Keratinocyte (primary cell): ENCODE results near the gene CLK3. TPM values are rescaled to one million over a fixed set of nuclear protein-coding genes. Genes with fewer than 3 reads are reported as not detected.

ENCODE experiments used
- DNase-seq: peaks from one replicate; pipeline ENCODE4 v3.0.0-alpha.2; 2011; ENCODE audit warnings: low read depth, missing footprints, low spot score
- FAIRE-seq: peaks from 2 replicates; lab custom pipeline; 2011; peaks lifted over from hg19 to GRCh38; lab: Jason Lieb, UNC
- H2AFZ ChIP-seq: 2 replicates; pipeline ENCODE4 v1.6.0; 2012; ENCODE audit warnings: low read length, control low read depth, inconsistent platforms; ENCODE audit not compliant: control insufficient read depth
- H3K27ac ChIP-seq: 2 replicates; pipeline ENCODE4 v1.5.1; 2011; ENCODE audit warnings: low read length; ENCODE audit not compliant: control insufficient read depth, insufficient read depth
- H3K27me3 ChIP-seq: 3 replicates; pipeline ENCODE4 v1.6.0; 2011; ENCODE audit warnings: low read length; ENCODE audit not compliant: control insufficient read depth, insufficient read depth; ENCODE audit errors: extremely low read depth
- H3K36me3 ChIP-seq, 2 experiments: 2 replicates in 1 of 2; 3 replicates in 1 of 2; pipeline ENCODE4 v1.5.1; 2011; ENCODE audit warnings: low read length in 2 of 2, mild to moderate bottlenecking in 1 of 2; ENCODE audit not compliant: control insufficient read depth in 2 of 2, insufficient read depth in 2 of 2; ENCODE audit errors: extremely low read depth in 1 of 2
- H3K4me1 ChIP-seq: 3 replicates; pipeline ENCODE4 v1.5.1; 2011; ENCODE audit warnings: low read length; ENCODE audit not compliant: control insufficient read depth, insufficient read depth; ENCODE audit errors: extremely low read depth
- H3K4me2 ChIP-seq: 3 replicates; pipeline ENCODE4 v1.6.0; 2011; ENCODE audit warnings: low read depth, low read length; ENCODE audit not compliant: control insufficient read depth, insufficient read depth; ENCODE audit errors: extremely low read depth
- H3K4me3 ChIP-seq, 3 experiments: fragments of 200-600 bp in 1 of 3; sonication (generic) in 1 of 3; 2 replicates in 2 of 3; 3 replicates in 1 of 3; pipeline ENCODE4 v1.5.1; 2011 to 2016; ENCODE audit warnings: low read length in 3 of 3, mild to moderate bottlenecking in 3 of 3, control low read depth in 2 of 3, inconsistent platforms in 1 of 3, low read depth in 1 of 3, mixed read lengths in 1 of 3, mixed run types in 1 of 3, moderate library complexity in 1 of 3; ENCODE audit not compliant: control insufficient read depth in 2 of 3, insufficient read depth in 2 of 3; ENCODE audit errors: extremely low read depth in 1 of 3
- H3K79me2 ChIP-seq: 2 replicates; pipeline ENCODE4 v1.6.0; 2012; ENCODE audit warnings: low read length; ENCODE audit not compliant: control insufficient read depth, insufficient read depth
- H3K9ac ChIP-seq: 3 replicates; pipeline ENCODE4 v1.6.0; 2011; ENCODE audit warnings: low read length; ENCODE audit not compliant: control insufficient read depth, insufficient read depth; ENCODE audit errors: extremely low read depth
- H3K9me1 ChIP-seq: 3 replicates; pipeline ENCODE4 v1.6.0; 2011; ENCODE audit warnings: low read length; ENCODE audit not compliant: control insufficient read depth, insufficient read depth; ENCODE audit errors: extremely low read depth
- H3K9me3 ChIP-seq: 2 replicates; pipeline ENCODE4 v1.5.1; 2012; ENCODE audit warnings: low read depth, low read length; ENCODE audit not compliant: control insufficient read depth
- H4K20me1 ChIP-seq: 3 replicates; pipeline ENCODE4 v1.6.0; 2011; ENCODE audit warnings: low read length; ENCODE audit not compliant: control insufficient read depth, insufficient read depth; ENCODE audit errors: extremely low read depth
- CTCF ChIP-seq, 3 experiments: IDR thresholded peaks in 1 of 3; conservative IDR thresholded peaks in 1 of 3; optimal IDR thresholded peaks in 1 of 3; 2 replicates in 2 of 3; 3 replicates in 1 of 3; pipeline versions ENCODE3 to v1.5.1; 2011; ENCODE audit warnings: low read length in 3 of 3, mild to moderate bottlenecking in 3 of 3, moderate library complexity in 2 of 3, control low read depth in 1 of 3, inconsistent platforms in 1 of 3; ENCODE audit not compliant: insufficient read depth in 2 of 3; ENCODE audit errors: extremely low read depth in 1 of 3
- EZH2 ChIP-seq: IDR thresholded peaks from one replicate; pipeline ENCODE4 v1.6.1; 2012; ENCODE audit warnings: inconsistent platforms, mild to moderate bottlenecking, low read length, moderate library complexity
- dilution Hi-C: fragments of 300-500 bp; cut with MboI; formaldehyde crosslinking; loops from one replicate; pipeline ENCODE4 v1.7.0; 2020; ENCODE audit warnings: low sequenced_read_pairs; ENCODE audit not compliant: extremely low pct_ligation_motif_present
- polyA plus RNA-seq, 5 experiments: library from polyadenylated mRNA; depleted of rRNA in 3 of 5; stranded (reverse) in 3 of 5; stranded (forward) in 1 of 5; unstranded in 1 of 5; fragments of >200 nt; gene quantifications; 1 replicate in 1 of 5; 2 replicates in 3 of 5; 3 replicates in 1 of 5; pipeline versions ENCODE4 v1.2.1 to v1.2.3, GENCODE V29; 2011 to 2012; ENCODE audit warnings: missing spikeins in 2 of 5, low read depth in 1 of 5, low replicate concordance in 1 of 5

CLK3 gene
- polyA plus RNA-seq, 1 donor (not counting 4 experiments of a cell fraction or from before 2014, with no cell fraction given), result 61.2 TPM

- FAIRE-seq, result peak; percentile 5
These were observed 35.7 kb downstream of the CLK3 start for GRCh38 chr15:74651242-74651741.

GRCh38 chr15:74653426-74654102 lies 37.9 kb downstream of the CLK3 start:
- peaks cover 14% of the 10 kb centered on the region for H3K79me2 ChIP-seq
- FAIRE-seq, result no peak

More at GRCh38 chr15:74651242-74651741, 35.7 kb downstream of the CLK3 start:
- TF ChIP-seq CTCF (optimal IDR thresholded peaks at IDR 0.05 in 1 of 3, IDR thresholded peaks at IDR 0.05 in 1 of 3, conservative IDR thresholded peaks at IDR 0.05 in 1 of 3; ENCODE audit: extremely low read depth in 1 of 3, insufficient read depth in 2 of 3, low read length in 3 of 3), result no peak
- TF ChIP-seq EZH2, result no peak
- peak overlapping the region; percentile 28 for H3K27ac ChIP-seq
- H3K4me2 ChIP-seq, result no peak overlapping the region
- H2AFZ ChIP-seq, result no peak overlapping the region
- peaks cover 3% of the 10 kb centered on the region for H3K79me2 ChIP-seq
- no peak overlapping the region for H3K9ac ChIP-seq
- no peak for DNase-seq
- H4K20me1 ChIP-seq, result no peaks in the 10 kb centered on the region
- no peaks in the 10 kb centered on the region for H3K27me3 ChIP-seq
- H3K4me3 ChIP-seq, result no peak overlapping the region
- dilution Hi-C loops, result no loop called here
- peaks cover 12% of the 10 kb centered on the region for H3K4me1 ChIP-seq
- H3K36me3 ChIP-seq, result peaks cover 4 to 5% of the 10 kb centered on the region in 2 experiments
- H3K9me3 ChIP-seq, result no peaks in the 10 kb centered on the region
- H3K9me1 ChIP-seq, result no peaks in the 10 kb centered on the region

More at GRCh38 chr15:74653426-74654102, 37.9 kb downstream of the CLK3 start:
- peaks cover 8% of the 10 kb centered on the region for H4K20me1 ChIP-seq
- dilution Hi-C loops, result no loop called here
- H3K4me1 ChIP-seq, result peaks cover 17% of the 10 kb centered on the region
- peaks cover 4 to 5% of the 10 kb centered on the region in 2 experiments for H3K36me3 ChIP-seq
- no peak overlapping the region for H2AFZ ChIP-seq
- H3K9me3 ChIP-seq, result no peaks in the 10 kb centered on the region
- DNase-seq, result no peak
- no peak overlapping the region for H3K4me3 ChIP-seq
- peaks cover 3% of the 10 kb centered on the region for H3K9me1 ChIP-seq
- no peaks in the 10 kb centered on the region for H3K27me3 ChIP-seq
- no peak overlapping the region for H3K4me2 ChIP-seq
- no peak overlapping the region for H3K27ac ChIP-seq
- TF ChIP-seq CTCF (optimal IDR thresholded peaks at IDR 0.05 in 1 of 3, IDR thresholded peaks at IDR 0.05 in 1 of 3, conservative IDR thresholded peaks at IDR 0.05 in 1 of 3; ENCODE audit: extremely low read depth in 1 of 3, insufficient read depth in 2 of 3, low read length in 3 of 3), result no peak
- TF ChIP-seq EZH2, result no peak
- no peak overlapping the region for H3K9ac ChIP-seq
